B cell (primary cell): ENCODE results near the gene AOPEP. TPM values are rescaled to one million over a fixed set of nuclear protein-coding genes. Genes with fewer than 3 reads are reported as not detected.

Experiments used
- ATAC-seq: fragments of 200-7000 bp; cut with Tn5 transposase; one replicate; pipeline ENCODE4 v1.10.0; 2021; ENCODE audit warnings: low read depth, mild to moderate bottlenecking, moderate number of reproducible peaks, moderate library complexity
- CTCF ChIA-PET: fragments of 350-600 bp; sonication (Branson Sonifier 250); formaldehyde crosslinking; loops from one replicate; lab custom pipeline; 2021; ENCODE audit warnings: antibody characterized with exemption, inconsistent platforms; lab: Charles Lee
- POLR2A ChIA-PET: fragments of 350-600 bp; sonication (Branson Sonifier 250); formaldehyde crosslinking; loops from one replicate; lab custom pipeline; 2021; ENCODE audit warnings: antibody characterized with exemption; lab: Charles Lee
- DNase-seq: peaks from one replicate; pipeline ENCODE4 v3.0.0; 2013
- H2AFZ ChIP-seq: 2 replicates; pipeline ENCODE4 v1.6.1; 2012; ENCODE audit warnings: mild to moderate bottlenecking, low read depth, low read length; ENCODE audit not compliant: insufficient read depth, poor library complexity, severe bottlenecking
- H3K27ac ChIP-seq, 2 donors: 1 replicate in 1 of 2; 2 replicates in 1 of 2; pipeline ENCODE4 v1.5.1; 2012 to 2013; ENCODE audit warnings: low read length in 2 of 2, mild to moderate bottlenecking in 2 of 2, moderate library complexity in 1 of 2
- H3K27me3 ChIP-seq, 4 experiments: fragments of 200-600 bp in 1 of 4; sonication (generic) in 1 of 4; replicated peaks in 1 of 4; 1 replicate in 2 of 4; 2 replicates in 2 of 4; pipeline versions ENCODE4 v1.6.1 to v1.7.0; 2013 to 2016; ENCODE audit warnings: low read length in 3 of 4, mild to moderate bottlenecking in 2 of 4, mixed read lengths in 1 of 4, moderate library complexity in 1 of 4; ENCODE audit not compliant: insufficient read depth in 4 of 4, control insufficient read depth in 3 of 4; ENCODE audit errors: control extremely low read depth in 1 of 4
- H3K36me3 ChIP-seq, 2 experiments: replicated peaks in 1 of 2; 1 replicate in 1 of 2; 2 replicates in 1 of 2; pipeline versions ENCODE4 v1.6.1 to v1.7.1; 2013; ENCODE audit warnings: low read length in 1 of 2; ENCODE audit not compliant: insufficient read depth in 2 of 2, control insufficient read depth in 1 of 2; ENCODE audit errors: control extremely low read depth in 1 of 2, extremely low read depth in 1 of 2
- H3K4me1 ChIP-seq, 2 donors: fragments of 200-600 bp in 1 of 2; sonication (generic) in 1 of 2; 1 replicate in 1 of 2; 2 replicates in 1 of 2; pipeline versions ENCODE4 v1.5.1 to v1.6.1; 2013 to 2017; ENCODE audit warnings: low read length in 2 of 2; ENCODE audit not compliant: control insufficient read depth in 2 of 2, insufficient read depth in 2 of 2
- H3K4me2 ChIP-seq: replicated peaks from 2 replicates; pipeline ENCODE3; 2012; ENCODE audit warnings: mild to moderate bottlenecking, low read depth, low read length; ENCODE audit not compliant: poor library complexity, severe bottlenecking
- H3K4me3 ChIP-seq, 5 experiments: fragments of 200-600 bp in 1 of 5; sonication (generic) in 1 of 5; 1 replicate in 3 of 5; 2 replicates in 2 of 5; pipeline versions ENCODE4 v1.5.1 to v1.7.0; 2011 to 2016; ENCODE audit warnings: low read length in 4 of 5, mild to moderate bottlenecking in 4 of 5, low read depth in 2 of 5, control low read depth in 1 of 5, moderate library complexity in 1 of 5; ENCODE audit not compliant: insufficient read depth in 1 of 5; ENCODE audit errors: control extremely low read depth in 1 of 5, extremely low read depth in 1 of 5
- H3K79me2 ChIP-seq: fragments of 200-600 bp; sonication (generic); one replicate; pipeline ENCODE4 v1.6.0; 2016; ENCODE audit warnings: low read length; ENCODE audit not compliant: control insufficient read depth, insufficient read depth
- H3K9ac ChIP-seq: fragments of 200-600 bp; sonication (generic); 2 replicates; pipeline ENCODE4 v1.6.1; 2017; ENCODE audit warnings: mild to moderate bottlenecking, low read length, moderate library complexity
- H3K9me3 ChIP-seq, 3 donors: one replicate each; pipeline versions ENCODE4 v1.6.1 to v1.7.1; 2013; ENCODE audit warnings: low read length in 2 of 3; ENCODE audit not compliant: control insufficient read depth in 2 of 3, insufficient read depth in 1 of 3; ENCODE audit errors: control extremely low read depth in 1 of 3
- H4K20me1 ChIP-seq: 2 replicates; pipeline ENCODE4 v1.6.0; 2012; ENCODE audit warnings: mild to moderate bottlenecking, low read length; ENCODE audit not compliant: insufficient read depth, control insufficient read depth, poor library complexity, severe bottlenecking
- H3K27ac Mint-ChIP-seq: one replicate; pipeline ENCODE4 v1.8.0; 2021; ENCODE audit warnings: mixed read lengths
- H3K27me3 Mint-ChIP-seq: one replicate; pipeline ENCODE4 v1.8.0; 2021; ENCODE audit warnings: mixed read lengths
- H3K4me1 Mint-ChIP-seq: one replicate; pipeline ENCODE4 v1.8.0; 2021; ENCODE audit warnings: mixed read lengths
- H3K4me3 Mint-ChIP-seq: one replicate; pipeline ENCODE4 v1.8.0; 2021; ENCODE audit warnings: mixed read lengths
- H3K9me3 Mint-ChIP-seq: one replicate; pipeline ENCODE4 v1.8.0; 2022; ENCODE audit warnings: mixed read lengths; ENCODE audit not compliant: insufficient read depth
- CTCF ChIP-seq: fragments of 200-600 bp; IDR thresholded peaks from one replicate; pipeline ENCODE4 v1.8.0; 2022; ENCODE audit warnings: antibody characterized with exemption, mild to moderate bottlenecking
- EZH2 ChIP-seq: IDR thresholded peaks from 2 replicates; pipeline ENCODE4 v1.6.1; 2012; ENCODE audit warnings: borderline replicate concordance, low read depth, mild to moderate bottlenecking, moderate library complexity, low read length; ENCODE audit not compliant: insufficient read depth, poor library complexity, severe bottlenecking
- WGBS: methylation state at CpG from one replicate; pipeline ENCODE4 v1.1.5; 2013; ENCODE audit warnings: missing lambda C conversion rate; ENCODE audit not compliant: insufficient coverage; 5-methylcytosine and 5-hydroxymethylcytosine counted together
- intact Hi-C: fragments of 100-400 bp; cut with micrococcal nuclease; formaldehyde crosslinking; loops from one replicate; pipeline ENCODE4 v1.10.0; 2022
- polyA plus RNA-seq: library from polyadenylated mRNA; depleted of rRNA; stranded (reverse); fragments of >200 nt; gene quantifications from 2 replicates; pipeline ENCODE4 v1.2.3, GENCODE V29; 2012
- total RNA-seq, 2 donors: library from RNA; stranded (reverse); fragments of 120-200 nt in 1 of 2; gene quantifications; 1 replicate in 1 of 2; 2 replicates in 1 of 2; pipeline versions ENCODE4 v1.2.3 to v1.2.4, GENCODE V29; 2013 to 2022

The AOPEP gene
- total and polyA plus RNA-seq, 2 donors (not counting 1 experiment from before 2014, with no cell fraction given): 5.1 to 35.8 TPM

- H3K27ac Mint-ChIP-seq: no peak overlapping the region
- TF ChIP-seq EZH2 (no peak), CTCF (no peak)
These were observed 207.0 kb downstream of the AOPEP start for GRCh38 chr9:94933511-94933828.

DNA sequence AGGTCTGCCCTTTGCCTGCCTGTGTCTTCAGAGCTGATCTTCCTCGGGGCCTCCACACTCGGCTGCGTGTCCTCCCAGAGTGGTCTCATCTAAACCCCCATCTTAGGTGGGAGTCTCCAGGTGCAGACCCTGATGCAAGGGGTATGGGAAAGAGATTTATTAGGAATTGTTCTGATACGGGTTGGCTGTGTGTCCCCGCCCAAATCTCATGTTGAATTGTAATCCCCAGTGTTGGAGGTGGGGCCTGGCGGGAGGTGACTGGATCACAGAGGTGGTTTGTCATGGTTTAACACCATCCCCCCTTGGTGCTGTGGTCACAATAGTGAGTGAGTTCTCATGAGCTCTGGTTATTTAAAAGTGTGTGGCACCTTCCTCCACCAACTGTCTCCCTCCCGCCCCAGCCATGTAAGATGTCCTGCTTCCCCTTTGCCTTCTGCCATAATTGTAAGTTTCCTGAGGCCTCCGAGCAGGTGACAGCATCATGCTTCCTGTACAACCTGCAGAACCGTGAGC lies 208.4 kb downstream of the AOPEP start:
- H3K4me1 ChIP-seq: no peaks in the 10 kb centered on the region
- Mint-ChIP-seq H3K27me3 (no peaks in the 10 kb centered on the region), H3K4me3 (no peak overlapping the region), H3K9me3 (no peaks in the 10 kb centered on the region), H3K4me1 (no peaks in the 10 kb centered on the region), H3K27ac (no peak overlapping the region)
- peaks cover 0 to 2% of the 10 kb centered on the region in 2 experiments for H3K36me3 ChIP-seq
- ATAC-seq: no peak
- no peaks in the 10 kb centered on the region for H3K9me3 ChIP-seq
- no peak overlapping the region for H3K9ac ChIP-seq
- no peak overlapping the region for H3K4me2 ChIP-seq
- WGBS: 93% methylated on average over 3 of the region's 9 CpGs
- DNase-seq: no peak
- no peak for TF ChIP-seq CTCF
- no peak for TF ChIP-seq EZH2
- H3K27me3 ChIP-seq: no peaks in the 10 kb centered on the region
- no peaks in the 10 kb centered on the region for H3K79me2 ChIP-seq
- H3K4me3 ChIP-seq: no peak overlapping the region
- no peak overlapping the region for H2AFZ ChIP-seq
- H4K20me1 ChIP-seq: no peaks in the 10 kb centered on the region
- ChIA-PET CTCF (interaction anchor here (0.9 to 1.1 kb wide), 2 partner anchors 11 to 17 kb away, joined by 3 to 4 read pairs; no protein-coding TSS in a partner anchor), POLR2A (no interaction called here)
- intact Hi-C loops: no loop called here
- no peak overlapping the region for H3K27ac ChIP-seq

More at GRCh38 chr9:94933511-94933828, 207.0 kb downstream of the AOPEP start:
- Histone ChIP-seq H3K4me3 (no peak overlapping the region), H3K9ac (no peak overlapping the region), H3K27me3 (no peaks in the 10 kb centered on the region), H3K4me2 (no peak overlapping the region), H4K20me1 (no peaks in the 10 kb centered on the region), H3K36me3 (peaks cover 0 to 2% of the 10 kb centered on the region in 2 experiments), H3K9me3 (no peaks in the 10 kb centered on the region), H3K27ac (no peak overlapping the region), H3K79me2 (no peaks in the 10 kb centered on the region), H2AFZ (no peak overlapping the region), H3K4me1 (no peaks in the 10 kb centered on the region)
- ChIA-PET CTCF (no interaction called here), POLR2A (no interaction called here)
- ATAC-seq (no peak), DNase-seq (no peak)
- Mint-ChIP-seq H3K27me3 (no peaks in the 10 kb centered on the region), H3K4me1 (no peaks in the 10 kb centered on the region), H3K4me3 (no peak overlapping the region), H3K9me3 (no peaks in the 10 kb centered on the region)
- no CpG with 5 or more reads among the region's 3 CpGs for WGBS
- intact Hi-C loops: no loop called here
